ENCODE results near the gene AK2.
"Not testable (repeated sequence)": the region's sequence is repeated elsewhere in the genome, so short reads cannot be mapped to it uniquely, and the experiment has no call there.

AK2 gene

DNA sequence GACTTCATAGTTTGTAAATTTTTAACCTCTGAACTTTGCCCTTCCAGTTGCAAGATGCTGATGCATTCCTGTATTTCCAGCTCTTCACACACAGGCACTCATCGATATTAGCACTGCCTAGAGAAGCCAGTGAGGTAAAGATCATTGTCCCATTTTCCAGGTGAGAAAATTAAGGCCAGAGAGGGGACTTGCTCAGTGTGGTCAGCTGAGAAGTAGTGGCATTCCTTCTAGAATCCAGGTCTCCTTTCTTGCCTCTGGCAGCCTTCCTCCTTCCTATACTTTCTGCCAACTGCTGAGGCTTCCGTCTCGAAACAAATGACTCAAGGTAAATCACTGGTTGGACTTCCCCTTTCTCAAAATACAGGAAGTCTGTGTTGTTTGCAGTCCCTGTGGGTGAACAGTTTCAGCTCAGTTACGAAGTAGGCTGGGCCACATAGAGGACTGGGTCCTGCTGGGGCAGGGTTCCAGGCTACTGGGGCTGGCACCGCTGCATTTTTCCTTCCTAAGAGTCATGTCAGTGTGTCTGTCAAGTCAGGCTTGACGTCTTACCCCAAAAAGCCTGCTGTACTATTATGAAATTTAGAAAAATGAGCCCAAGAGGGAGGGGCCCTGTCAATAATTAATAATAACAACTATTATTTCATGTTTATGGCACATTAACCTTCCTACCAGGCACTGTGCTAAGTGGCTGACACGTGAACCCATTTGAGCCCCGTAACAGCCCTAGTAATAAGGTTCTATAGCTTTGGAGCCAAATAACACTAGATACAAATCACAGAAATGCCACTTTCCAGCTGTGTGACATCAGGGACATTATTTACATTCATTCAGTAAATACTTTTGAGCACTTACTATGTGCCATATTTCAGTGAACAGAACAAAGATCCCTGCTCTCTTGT is 55.4 kb downstream of the AK2 start:
- peak; percentile 47 for DNase-seq (ENCODE audit: low read depth)
- Histone ChIP-seq H3K4me1 (ENCODE audit: control insufficient read depth, insufficient read depth, low read length) (peaks cover 20% of the 10 kb centered on the region), H3K9me3 (ENCODE audit: control insufficient read depth, low read length) (no peaks in the 10 kb centered on the region), H3K36me3 (ENCODE audit: control insufficient read depth, insufficient read depth, low read length, severe bottlenecking) (no peaks in the 10 kb centered on the region), H3K9ac (ENCODE audit: low read length) (no peak overlapping the region), H3K4me3 (ENCODE audit: low read length) (no peak overlapping the region), H3K27me3 (replicated peaks; ENCODE audit: control insufficient read depth, insufficient read depth, low read length) (no peaks in the 10 kb centered on the region)

DNA sequence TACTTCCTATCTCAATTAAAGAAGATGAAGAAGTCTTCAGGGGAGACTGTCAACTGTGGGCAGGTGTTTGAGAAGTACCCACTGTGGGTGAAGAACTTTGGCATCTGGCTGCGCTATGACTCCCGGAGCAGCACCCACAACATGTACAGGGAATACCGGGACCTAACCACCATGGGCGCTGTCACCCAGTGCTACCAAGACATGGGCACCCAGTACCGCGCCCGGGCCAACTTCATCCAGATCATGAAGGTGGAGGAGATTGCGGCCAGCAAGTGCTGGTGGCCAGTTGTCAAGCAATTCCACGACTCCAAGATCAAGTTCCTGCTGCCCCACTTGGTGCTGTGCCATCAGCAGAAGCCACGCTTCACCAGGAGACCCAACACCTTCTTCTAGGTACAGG is 56.6 kb downstream of the AK2 start:
- Histone ChIP-seq H3K4me3 (ENCODE audit: low read length) (no peak overlapping the region), H3K4me1 (ENCODE audit: control insufficient read depth, insufficient read depth, low read length) (peaks cover 18% of the 10 kb centered on the region), H3K36me3 (ENCODE audit: control insufficient read depth, insufficient read depth, low read length, severe bottlenecking) (no peaks in the 10 kb centered on the region), H3K9ac (ENCODE audit: low read length) (no peak overlapping the region), H3K9me3 (ENCODE audit: control insufficient read depth, low read length) (no peaks in the 10 kb centered on the region), H3K27me3 (replicated peaks; ENCODE audit: control insufficient read depth, insufficient read depth, low read length) (no peaks in the 10 kb centered on the region)
- no peak for DNase-seq (ENCODE audit: low read depth)

DNA sequence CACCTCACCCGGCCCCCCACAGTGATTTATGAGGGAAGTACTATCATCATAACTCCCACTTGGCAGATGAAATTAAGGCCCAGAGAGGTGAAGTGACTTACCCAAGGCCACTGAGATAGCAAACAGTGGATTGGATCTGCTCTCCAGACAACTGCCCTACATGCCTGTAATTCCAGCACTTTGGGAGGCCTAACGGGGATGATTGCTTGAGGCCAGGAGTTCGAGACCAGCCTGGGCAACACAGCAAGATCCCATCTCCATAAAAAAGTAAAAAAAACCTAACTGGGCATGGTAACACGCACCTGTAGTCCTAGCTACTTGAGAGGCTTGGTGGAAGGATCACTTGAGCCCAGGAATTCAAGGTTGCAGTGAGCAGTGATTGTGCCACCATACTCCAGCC is 57.8 kb downstream of the AK2 start:
- DNase-seq (ENCODE audit: low read depth): no peak
- Histone ChIP-seq H3K9ac (ENCODE audit: low read length) (no peak overlapping the region), H3K4me3 (ENCODE audit: low read length) (no peak overlapping the region), H3K27me3 (replicated peaks; ENCODE audit: control insufficient read depth, insufficient read depth, low read length) (no peaks in the 10 kb centered on the region), H3K9me3 (ENCODE audit: control insufficient read depth, low read length) (no peaks in the 10 kb centered on the region), H3K4me1 (ENCODE audit: control insufficient read depth, insufficient read depth, low read length) (peaks cover 10% of the 10 kb centered on the region), H3K36me3 (ENCODE audit: control insufficient read depth, insufficient read depth, low read length, severe bottlenecking) (no peaks in the 10 kb centered on the region)

DNA sequence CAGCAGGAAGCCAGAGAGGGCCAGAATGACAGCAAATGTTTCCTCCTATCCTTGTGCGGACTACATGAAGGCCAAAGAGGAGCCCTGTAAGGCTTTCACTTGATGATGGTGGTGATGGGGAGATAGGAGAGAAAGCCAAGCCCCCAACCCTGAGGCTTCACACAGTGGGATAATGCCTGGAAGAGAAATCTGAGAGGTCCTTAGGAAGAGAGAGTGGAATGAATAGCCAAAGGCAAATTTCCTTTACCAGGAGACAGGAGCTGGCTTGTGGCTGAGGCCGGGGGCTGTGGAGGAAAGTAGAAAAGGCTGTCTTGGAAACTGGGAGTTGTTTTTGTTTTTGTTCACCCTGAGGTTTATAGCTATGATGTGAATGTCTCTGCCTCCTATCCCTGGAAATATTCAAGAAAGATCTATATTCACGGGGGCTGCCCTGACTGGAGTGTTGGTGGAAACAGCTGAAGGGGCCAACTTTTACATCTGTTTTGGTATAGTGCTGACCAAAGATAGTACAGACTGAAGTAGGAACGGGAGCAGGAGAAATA is 59.1 kb downstream of the AK2 start:
- H3K4me3 ChIP-seq (ENCODE audit: low read length): no peak overlapping the region
- H3K4me1 ChIP-seq (ENCODE audit: control insufficient read depth, insufficient read depth, low read length): peaks cover 11% of the 10 kb centered on the region
- no peak for DNase-seq (ENCODE audit: low read depth)
- no peaks in the 10 kb centered on the region for H3K9me3 ChIP-seq (ENCODE audit: control insufficient read depth, low read length)
- H3K36me3 ChIP-seq (ENCODE audit: control insufficient read depth, insufficient read depth, low read length, severe bottlenecking): no peaks in the 10 kb centered on the region
- no peaks in the 10 kb centered on the region for H3K27me3 ChIP-seq (replicated peaks; ENCODE audit: control insufficient read depth, insufficient read depth, low read length)
- H3K9ac ChIP-seq (ENCODE audit: low read length): no peak overlapping the region

DNA sequence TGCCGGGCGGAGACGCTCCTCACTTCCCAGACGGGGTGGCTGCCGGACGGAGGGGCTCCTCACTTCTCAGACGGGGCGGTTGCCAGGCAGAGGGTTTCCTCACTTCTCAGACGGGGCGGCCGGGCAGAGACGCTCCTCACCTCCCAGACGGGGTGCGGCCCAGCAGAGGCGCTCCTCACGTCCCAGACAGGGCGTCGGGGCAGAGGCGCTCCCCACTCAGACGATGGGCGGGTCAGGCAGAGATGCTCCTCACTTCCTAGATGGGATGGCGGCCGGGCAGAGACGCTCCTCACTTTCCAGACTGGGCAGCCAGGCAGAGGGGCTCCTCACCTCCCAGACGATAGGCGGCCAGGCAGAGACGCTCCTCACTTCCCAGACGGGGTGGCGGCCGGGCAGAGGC is 61.6 kb downstream of the AK2 start:
- H3K36me3 ChIP-seq (ENCODE audit: control insufficient read depth, insufficient read depth, low read length, severe bottlenecking); H3K4me1 ChIP-seq (ENCODE audit: control insufficient read depth, insufficient read depth, low read length); H3K4me3 ChIP-seq (ENCODE audit: low read length); H3K9me3 ChIP-seq (ENCODE audit: control insufficient read depth, low read length); H3K9ac ChIP-seq (ENCODE audit: low read length); H3K27me3 ChIP-seq (replicated peaks; ENCODE audit: control insufficient read depth, insufficient read depth, low read length); DNase-seq (ENCODE audit: low read depth): not testable (repeated sequence)

DNA sequence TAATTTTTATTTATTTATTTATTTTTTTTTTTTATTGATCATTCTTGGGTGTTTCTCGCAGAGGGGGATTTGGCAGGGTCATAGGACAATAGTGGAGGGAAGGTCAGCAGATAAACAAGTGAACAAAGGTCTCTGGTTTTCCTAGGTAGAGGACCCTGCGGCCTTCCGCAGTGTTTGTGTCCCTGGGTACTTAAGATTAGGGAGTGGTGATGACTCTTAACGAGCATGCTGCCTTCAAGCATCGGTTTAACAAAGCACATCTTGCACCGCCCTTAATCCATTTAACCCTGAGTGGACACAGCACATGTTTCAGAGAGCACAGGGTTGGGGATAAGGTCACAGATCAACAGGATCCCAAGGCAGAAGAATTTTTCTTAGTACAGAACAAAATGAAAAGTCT is 63.2 kb downstream of the AK2 start:
- DNase-seq (ENCODE audit: low read depth); H3K4me1 ChIP-seq (ENCODE audit: control insufficient read depth, insufficient read depth, low read length); H3K27me3 ChIP-seq (replicated peaks; ENCODE audit: control insufficient read depth, insufficient read depth, low read length); H3K9ac ChIP-seq (ENCODE audit: low read length); H3K9me3 ChIP-seq (ENCODE audit: control insufficient read depth, low read length); H3K4me3 ChIP-seq (ENCODE audit: low read length); H3K36me3 ChIP-seq (ENCODE audit: control insufficient read depth, insufficient read depth, low read length, severe bottlenecking): not testable (repeated sequence)

DNA sequence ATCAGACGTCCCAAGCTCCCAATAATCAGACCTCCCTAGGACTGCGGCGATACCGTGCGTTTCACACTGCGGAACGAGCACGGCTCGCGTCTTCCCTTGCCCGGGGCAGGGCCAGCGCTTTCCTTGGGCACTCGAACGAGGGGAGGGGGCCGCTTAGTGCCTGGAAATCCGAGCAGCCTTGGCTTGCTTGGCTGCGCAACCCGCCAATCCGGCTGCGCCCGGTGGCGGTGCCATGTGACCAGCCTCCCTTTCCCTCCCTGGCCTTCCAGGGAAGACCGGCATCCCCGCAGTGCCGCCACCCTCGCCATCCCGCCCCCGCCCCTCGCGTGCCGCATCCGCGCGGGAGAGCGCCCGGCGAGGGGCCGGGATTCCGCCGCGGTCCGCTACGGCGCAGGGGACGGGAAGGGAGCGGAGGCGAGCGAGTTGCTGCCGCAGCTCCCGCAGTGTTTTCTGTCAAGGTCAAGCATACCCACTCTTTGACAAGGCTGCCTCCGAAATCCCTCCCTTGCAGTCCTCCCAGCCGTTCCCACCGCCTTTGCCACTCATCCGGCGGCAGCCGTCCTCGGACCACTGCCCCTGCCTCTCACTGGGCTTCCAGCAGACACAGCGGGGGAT is 63.8 kb downstream of the AK2 start:
- peak overlapping the region; percentile 84 for H3K4me3 ChIP-seq (ENCODE audit: low read length)
- no peaks in the 10 kb centered on the region for H3K9me3 ChIP-seq (ENCODE audit: control insufficient read depth, low read length)
- no peaks in the 10 kb centered on the region for H3K36me3 ChIP-seq (ENCODE audit: control insufficient read depth, insufficient read depth, low read length, severe bottlenecking)
- H3K9ac ChIP-seq (ENCODE audit: low read length): peak overlapping the region; percentile 78
- H3K27me3 ChIP-seq (replicated peaks; ENCODE audit: control insufficient read depth, insufficient read depth, low read length): no peaks in the 10 kb centered on the region
- H3K4me1 ChIP-seq (ENCODE audit: control insufficient read depth, insufficient read depth, low read length): peaks cover 10% of the 10 kb centered on the region
- peak; percentile 69 for DNase-seq (ENCODE audit: low read depth)

DNA sequence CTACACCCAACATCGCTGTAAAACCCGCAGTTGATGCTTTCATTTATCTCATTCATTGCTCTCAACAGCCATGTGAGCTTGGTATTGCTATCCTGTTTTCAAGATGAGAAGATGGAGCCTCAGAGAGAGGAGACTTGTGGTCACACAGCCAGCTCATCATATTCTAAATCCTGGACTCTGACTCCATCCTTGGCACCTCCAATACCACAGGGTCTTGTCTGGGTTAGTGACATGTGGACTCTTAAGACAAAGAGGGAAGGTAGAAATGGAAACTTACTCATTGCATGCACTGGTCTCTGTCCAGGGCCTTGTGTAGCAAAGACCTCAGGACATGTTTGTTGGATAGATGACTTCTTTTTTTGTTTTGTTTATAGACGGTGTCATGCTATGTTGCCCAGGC is 65.1 kb downstream of the AK2 start:
- DNase-seq (ENCODE audit: low read depth): no peak
- Histone ChIP-seq H3K36me3 (ENCODE audit: control insufficient read depth, insufficient read depth, low read length, severe bottlenecking) (no peaks in the 10 kb centered on the region), H3K4me3 (ENCODE audit: low read length) (no peak overlapping the region), H3K4me1 (ENCODE audit: control insufficient read depth, insufficient read depth, low read length) (peaks cover 13% of the 10 kb centered on the region), H3K9me3 (ENCODE audit: control insufficient read depth, low read length) (no peaks in the 10 kb centered on the region), H3K9ac (ENCODE audit: low read length) (no peak overlapping the region), H3K27me3 (replicated peaks; ENCODE audit: control insufficient read depth, insufficient read depth, low read length) (no peaks in the 10 kb centered on the region)

DNA sequence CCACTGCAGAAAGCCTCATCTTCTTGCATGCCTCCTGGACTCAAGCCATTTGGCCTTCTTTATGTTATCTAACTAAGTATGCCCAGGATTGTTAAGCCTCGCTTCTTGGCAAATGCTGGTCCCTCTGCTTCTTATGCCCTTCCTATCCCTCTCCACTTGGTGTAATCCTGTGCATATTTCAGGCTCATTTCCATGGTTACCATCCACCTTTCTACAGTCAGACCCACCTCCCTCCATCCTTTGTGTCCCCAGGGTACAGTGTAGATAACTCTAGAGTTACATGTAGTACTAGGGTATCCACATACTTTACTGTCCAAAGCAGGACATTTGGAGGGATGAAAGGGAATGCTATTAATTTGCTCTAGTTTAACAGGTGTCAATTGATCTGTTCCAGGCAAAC is 65.5 kb downstream of the AK2 start:
- H3K9ac ChIP-seq (ENCODE audit: low read length): no peak overlapping the region
- H3K27me3 ChIP-seq (replicated peaks; ENCODE audit: control insufficient read depth, insufficient read depth, low read length): no peaks in the 10 kb centered on the region
- no peak for DNase-seq (ENCODE audit: low read depth)
- H3K36me3 ChIP-seq (ENCODE audit: control insufficient read depth, insufficient read depth, low read length, severe bottlenecking): no peaks in the 10 kb centered on the region
- H3K4me1 ChIP-seq (ENCODE audit: control insufficient read depth, insufficient read depth, low read length): peaks cover 13% of the 10 kb centered on the region
- no peaks in the 10 kb centered on the region for H3K9me3 ChIP-seq (ENCODE audit: control insufficient read depth, low read length)
- no peak overlapping the region for H3K4me3 ChIP-seq (ENCODE audit: low read length)

DNA sequence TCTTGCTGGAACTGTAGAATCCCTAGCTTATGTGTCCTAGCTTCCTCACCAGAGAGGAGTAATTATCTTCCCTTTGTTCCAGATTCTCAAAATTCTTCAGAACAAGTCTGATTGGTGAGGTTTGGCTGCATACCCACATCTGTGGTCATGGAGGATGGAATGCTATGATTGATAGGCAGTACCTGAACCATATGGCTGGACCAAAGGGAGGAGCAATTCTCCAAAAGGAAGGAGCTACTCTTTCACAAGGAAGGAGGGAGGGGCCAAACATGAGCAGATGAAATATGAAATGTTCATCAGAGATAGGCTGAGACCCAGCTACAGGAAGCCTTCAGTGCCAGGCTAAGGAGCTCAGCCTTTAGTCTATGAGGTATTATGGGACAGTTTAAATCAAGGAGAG is 67.1 kb downstream of the AK2 start:
- H3K36me3 ChIP-seq (ENCODE audit: control insufficient read depth, insufficient read depth, low read length, severe bottlenecking): no peaks in the 10 kb centered on the region
- H3K9me3 ChIP-seq (ENCODE audit: control insufficient read depth, low read length): no peaks in the 10 kb centered on the region
- no peak overlapping the region for H3K9ac ChIP-seq (ENCODE audit: low read length)
- no peaks in the 10 kb centered on the region for H3K27me3 ChIP-seq (replicated peaks; ENCODE audit: control insufficient read depth, insufficient read depth, low read length)
- H3K4me3 ChIP-seq (ENCODE audit: low read length): no peak overlapping the region
- DNase-seq (ENCODE audit: low read depth): no peak
- H3K4me1 ChIP-seq (ENCODE audit: control insufficient read depth, insufficient read depth, low read length): peaks cover 13% of the 10 kb centered on the region

DNA sequence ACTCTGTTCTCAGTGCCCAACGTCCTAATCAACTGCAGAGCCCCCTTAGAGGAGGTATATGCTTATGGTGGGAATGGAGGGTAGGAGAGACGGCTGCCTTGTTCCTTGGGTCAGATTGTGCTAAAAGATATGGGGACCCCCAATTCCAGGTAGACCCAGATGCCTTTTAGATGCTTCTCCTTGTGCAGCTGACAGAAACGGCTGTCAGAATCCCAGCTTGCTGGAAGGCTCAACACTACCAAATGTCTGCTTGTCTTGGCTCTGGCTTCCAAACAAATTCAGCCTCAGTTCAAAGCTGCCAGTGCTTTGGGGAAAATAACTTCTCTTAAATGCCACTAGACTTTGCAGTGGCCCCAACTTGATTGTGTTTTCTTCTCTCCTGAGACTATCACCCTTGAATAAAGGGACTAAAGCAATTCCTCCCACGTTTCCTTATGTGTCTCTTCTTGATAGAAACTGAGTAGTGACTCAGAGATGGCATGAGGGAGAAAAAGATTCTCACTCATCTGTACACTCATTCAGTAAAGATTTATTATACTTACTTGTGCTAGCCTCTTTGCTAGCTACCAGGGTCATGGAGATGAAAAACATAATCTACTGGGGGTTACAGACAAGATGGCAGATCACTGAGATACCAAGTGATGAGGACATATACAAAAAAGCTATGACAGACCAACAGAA is 68.7 kb downstream of the AK2 start:
- Histone ChIP-seq H3K27me3 (replicated peaks; ENCODE audit: control insufficient read depth, insufficient read depth, low read length) (no peaks in the 10 kb centered on the region), H3K36me3 (ENCODE audit: control insufficient read depth, insufficient read depth, low read length, severe bottlenecking) (no peaks in the 10 kb centered on the region), H3K9ac (ENCODE audit: low read length) (no peak overlapping the region), H3K9me3 (ENCODE audit: control insufficient read depth, low read length) (no peaks in the 10 kb centered on the region), H3K4me3 (ENCODE audit: low read length) (no peak overlapping the region), H3K4me1 (ENCODE audit: control insufficient read depth, insufficient read depth, low read length) (peaks cover 15% of the 10 kb centered on the region)
- peak; percentile 31 for DNase-seq (ENCODE audit: low read depth)
